ENCODE measurements around the gene NR3C2. TPM values are rescaled to one million over a fixed set of nuclear protein-coding genes. Genes with fewer than 3 reads are reported as not detected.

Gene NR3C2
- polyA plus RNA-seq, 3 donors = 0.09 to 0.27 (median 0.20) TPM

DNA sequence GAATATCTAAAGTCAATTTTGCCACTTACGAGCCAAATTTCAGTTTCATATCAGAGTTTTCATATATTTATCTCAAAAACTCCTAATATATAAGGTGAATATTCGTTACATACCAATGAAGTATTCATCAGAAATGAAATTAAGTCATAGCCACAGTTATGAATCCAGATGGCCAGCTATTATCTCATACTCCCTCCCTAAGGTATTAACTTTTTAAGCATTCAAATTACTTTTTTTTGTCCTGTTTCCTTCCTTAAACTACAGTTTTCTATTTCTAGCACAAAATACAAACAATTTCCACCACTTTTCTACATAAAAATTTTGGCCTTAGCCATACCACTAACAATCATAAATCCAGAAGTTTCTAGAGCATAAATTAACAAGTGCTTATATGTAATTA, 13.0 kb downstream of the NR3C2 start:
- no peak for DNase-seq
- H3K27me3 ChIP-seq (ENCODE audit: control insufficient read depth in 2 of 2, insufficient read depth in 2 of 2, low read length in 2 of 2) = peaks cover 6 to 9% of the 10 kb centered on the region in 2 donors
- intact Hi-C loops (cut with micrococcal nuclease) = loop anchor here in 1 of 2 donors (5.0 kb wide), 1 partner anchor 33 kb away; no protein-coding TSS in a partner anchor
- no peaks in the 10 kb centered on the region for H3K9me3 Mint-ChIP-seq
- no peak overlapping the region for H3K9ac ChIP-seq (ENCODE audit: insufficient read depth, low read length, poor library complexity, severe bottlenecking)
- no peaks in the 10 kb centered on the region for H3K36me3 Mint-ChIP-seq
- H3K27ac ChIP-seq (ENCODE audit: low read depth in 1 of 2, low read length in 2 of 2) = no peak overlapping the region
- no peak overlapping the region for H2AFZ ChIP-seq (ENCODE audit: insufficient read depth, low read depth, low read length, poor library complexity, severe bottlenecking)
- peaks cover 3 to 21% (median 4%) of the 10 kb centered on the region in 3 donors for H3K27me3 Mint-ChIP-seq (ENCODE audit: low read depth in 3 of 3)
- H3K79me2 ChIP-seq (ENCODE audit: insufficient read depth, low read length) = no peaks in the 10 kb centered on the region
- WGBS (ENCODE audit: insufficient coverage) = no CpG with 5 or more reads among the region's 2 CpGs
- no peaks in the 10 kb centered on the region for H3K4me1 ChIP-seq (ENCODE audit: control insufficient read depth in 1 of 2, insufficient read depth in 2 of 2, low read length in 2 of 2)
- H3K4me1 Mint-ChIP-seq = no peaks in the 10 kb centered on the region
- no peak overlapping the region for H3K27ac Mint-ChIP-seq
- TF ChIP-seq, protein P1, sequence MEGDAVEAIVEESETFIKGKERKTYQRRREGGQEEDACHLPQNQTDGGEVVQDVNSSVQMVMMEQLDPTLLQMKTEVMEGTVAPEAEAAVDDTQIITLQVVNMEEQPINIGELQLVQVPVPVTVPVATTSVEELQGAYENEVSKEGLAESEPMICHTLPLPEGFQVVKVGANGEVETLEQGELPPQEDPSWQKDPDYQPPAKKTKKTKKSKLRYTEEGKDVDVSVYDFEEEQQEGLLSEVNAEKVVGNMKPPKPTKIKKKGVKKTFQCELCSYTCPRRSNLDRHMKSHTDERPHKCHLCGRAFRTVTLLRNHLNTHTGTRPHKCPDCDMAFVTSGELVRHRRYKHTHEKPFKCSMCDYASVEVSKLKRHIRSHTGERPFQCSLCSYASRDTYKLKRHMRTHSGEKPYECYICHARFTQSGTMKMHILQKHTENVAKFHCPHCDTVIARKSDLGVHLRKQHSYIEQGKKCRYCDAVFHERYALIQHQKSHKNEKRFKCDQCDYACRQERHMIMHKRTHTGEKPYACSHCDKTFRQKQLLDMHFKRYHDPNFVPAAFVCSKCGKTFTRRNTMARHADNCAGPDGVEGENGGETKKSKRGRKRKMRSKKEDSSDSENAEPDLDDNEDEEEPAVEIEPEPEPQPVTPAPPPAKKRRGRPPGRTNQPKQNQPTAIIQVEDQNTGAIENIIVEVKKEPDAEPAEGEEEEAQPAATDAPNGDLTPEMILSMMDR (IDR thresholded peaks at IDR 0.05) = no peak
- no peak overlapping the region for H3K4me2 ChIP-seq (replicated peaks; ENCODE audit: extremely low read depth, low read length, poor library complexity, severe bottlenecking)
- H4K20me1 ChIP-seq (ENCODE audit: insufficient read depth, low read length) = no peaks in the 10 kb centered on the region
- H3K4me3 ChIP-seq (replicated peaks in 1 of 3; ENCODE audit: low read depth in 2 of 3, low read length in 3 of 3) = no peak overlapping the region
- no peaks in the 10 kb centered on the region for H3K36me3 ChIP-seq (replicated peaks in 1 of 2; ENCODE audit: control insufficient read depth in 1 of 2, insufficient read depth in 2 of 2, low read length in 2 of 2)
- no peaks in the 10 kb centered on the region for H3K9me3 ChIP-seq (replicated peaks in 1 of 2; ENCODE audit: control insufficient read depth in 1 of 2, insufficient read depth in 1 of 2, low read length in 2 of 2)
- no peak overlapping the region for H3K4me3 Mint-ChIP-seq

DNA sequence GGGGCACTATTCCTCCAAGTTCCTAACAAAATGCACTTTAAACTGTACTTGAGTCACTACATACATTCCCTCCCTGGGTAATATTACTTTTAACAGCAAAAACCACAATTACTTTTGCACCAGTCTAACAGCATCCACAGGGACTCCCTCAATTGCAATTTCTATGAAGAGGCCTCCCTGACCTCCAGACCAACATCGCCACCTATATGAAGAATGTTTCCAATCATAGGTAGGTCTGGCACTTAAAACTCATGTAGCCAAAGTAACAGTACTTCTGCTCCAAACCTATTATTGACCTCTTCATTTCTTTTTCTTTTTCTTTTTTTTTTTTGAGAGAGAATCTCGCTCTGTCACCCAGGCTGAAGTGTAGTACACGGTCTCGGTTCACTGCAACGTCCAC, 15.6 kb downstream of the NR3C2 start:
- Mint-ChIP-seq H3K27me3 (ENCODE audit: low read depth in 3 of 3) (peaks cover 0 to 13% (median 2%) of the 10 kb centered on the region in 3 donors), H3K27ac (no peak overlapping the region), H3K9me3 (no peaks in the 10 kb centered on the region), H3K36me3 (no peaks in the 10 kb centered on the region), H3K4me3 (no peak overlapping the region), H3K4me1 (no peaks in the 10 kb centered on the region)
- TF ChIP-seq, protein P1 (IDR thresholded peaks at IDR 0.05) = no peak
- Histone ChIP-seq H2AFZ (ENCODE audit: insufficient read depth, low read depth, low read length, poor library complexity, severe bottlenecking) (no peak overlapping the region), H3K9ac (ENCODE audit: insufficient read depth, low read length, poor library complexity, severe bottlenecking) (no peak overlapping the region), H3K9me3 (replicated peaks in 1 of 2; ENCODE audit: control insufficient read depth in 1 of 2, insufficient read depth in 1 of 2, low read length in 2 of 2) (no peaks in the 10 kb centered on the region), H3K4me2 (replicated peaks; ENCODE audit: extremely low read depth, low read length, poor library complexity, severe bottlenecking) (no peak overlapping the region), H3K27me3 (ENCODE audit: control insufficient read depth in 2 of 2, insufficient read depth in 2 of 2, low read length in 2 of 2) (peaks cover 0 to 3% of the 10 kb centered on the region in 2 donors), H3K4me1 (ENCODE audit: control insufficient read depth in 1 of 2, insufficient read depth in 2 of 2, low read length in 2 of 2) (no peaks in the 10 kb centered on the region), H3K79me2 (ENCODE audit: insufficient read depth, low read length) (no peaks in the 10 kb centered on the region), H3K4me3 (replicated peaks in 1 of 3; ENCODE audit: low read depth in 2 of 3, low read length in 3 of 3) (no peak overlapping the region), H3K27ac (ENCODE audit: low read depth in 1 of 2, low read length in 2 of 2) (no peak overlapping the region), H4K20me1 (ENCODE audit: insufficient read depth, low read length) (no peaks in the 10 kb centered on the region), H3K36me3 (replicated peaks in 1 of 2; ENCODE audit: control insufficient read depth in 1 of 2, insufficient read depth in 2 of 2, low read length in 2 of 2) (no peaks in the 10 kb centered on the region)
- DNase-seq = no peak
- intact Hi-C loops (cut with micrococcal nuclease) = loop anchor here in 1 of 2 donors (5.0 kb wide), 1 partner anchor 36 kb away; no protein-coding TSS in a partner anchor
- WGBS (ENCODE audit: insufficient coverage) = 100% methylated on average over 2 of the region's 5 CpGs
